Brain microvascular endothelial cell (primary cell): ENCODE data around the gene ACAA1.
"Not testable (repeated sequence)": the region's sequence is repeated elsewhere in the genome, so short reads cannot be mapped to it uniquely, and the experiment has no call there.

Source experiments
- DNase-seq: peaks from one replicate; pipeline ENCODE4 v3.0.0-alpha.2; 2020
- H3K27ac ChIP-seq: fragments of 250-450 bp; sonication (Bioruptor Pico); 2 replicates; pipeline ENCODE4 v1.5.1; 2020; ENCODE audit warnings: mild to moderate bottlenecking, moderate library complexity
- H3K27me3 ChIP-seq: fragments of 250-450 bp; sonication (Bioruptor Pico); replicated peaks from 2 replicates; pipeline ENCODE4 v1.5.1; 2020; ENCODE audit warnings: mild to moderate bottlenecking
- H3K36me3 ChIP-seq: fragments of 250-450 bp; sonication (Bioruptor Pico); replicated peaks from 2 replicates; pipeline ENCODE4 v1.5.1; 2020; ENCODE audit warnings: mild to moderate bottlenecking
- H3K4me3 ChIP-seq: 2 replicates; pipeline ENCODE4 v1.5.1; 2011; ENCODE audit warnings: low read depth, mild to moderate bottlenecking, control low read depth, low read length, moderate library complexity
- in situ Hi-C: cut with HindIII; loops from 2 replicates; pipeline ENCODE4 v1.10.0; 2017; ENCODE audit warnings: low sequenced_read_pairs, low pct_ligation_motif_present
- TF ChIP-seq, protein P1 (sequence below): IDR thresholded peaks from 2 replicates; pipeline ENCODE4 v1.5.1; 2011; ENCODE audit warnings: low read depth, mild to moderate bottlenecking, moderate library complexity, low read length, control low read depth, inconsistent platforms; ENCODE audit errors: missing control alignments

ACAA1 gene

GRCh38 chr3:38085943-38086324 is 51.0 kb downstream of the ACAA1 start:
- Histone ChIP-seq H3K27ac (no peak overlapping the region), H3K4me3 (no peak overlapping the region)

DNA sequence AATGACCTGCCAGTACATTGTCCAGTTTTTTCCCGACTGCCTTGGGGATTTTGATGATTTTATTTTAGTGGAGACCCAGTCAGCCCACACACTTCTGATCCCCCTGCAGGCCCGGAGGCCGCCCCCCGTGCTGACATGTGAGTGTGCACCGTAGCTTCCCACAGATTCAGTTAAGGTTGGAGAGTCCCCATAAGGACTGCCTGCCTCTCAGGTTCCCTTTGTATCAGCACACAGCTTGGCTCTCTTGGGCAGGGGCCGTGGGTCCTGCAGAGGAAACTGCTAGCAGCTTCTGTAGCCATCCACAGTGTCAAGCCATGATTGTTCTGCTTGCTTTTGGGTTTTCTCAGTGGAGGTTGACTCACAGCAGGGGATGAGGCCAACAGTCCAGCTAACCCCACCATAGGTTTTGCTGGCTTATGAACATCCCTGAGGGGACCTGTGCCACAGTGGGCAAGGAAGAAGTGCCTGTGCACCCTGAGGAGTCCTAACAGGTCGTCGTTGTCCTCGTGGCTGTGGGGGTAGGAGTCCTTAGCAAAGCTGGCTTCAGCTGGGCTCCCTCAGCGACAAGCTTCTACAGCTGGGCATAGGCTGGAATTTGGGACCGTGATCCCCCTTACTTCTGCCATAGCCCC is 51.5 kb downstream of the ACAA1 start:
- no peaks in the 10 kb centered on the region for H3K27me3 ChIP-seq
- no peak overlapping the region for H3K27ac ChIP-seq
- H3K36me3 ChIP-seq = no peaks in the 10 kb centered on the region
- TF ChIP-seq, protein P1, sequence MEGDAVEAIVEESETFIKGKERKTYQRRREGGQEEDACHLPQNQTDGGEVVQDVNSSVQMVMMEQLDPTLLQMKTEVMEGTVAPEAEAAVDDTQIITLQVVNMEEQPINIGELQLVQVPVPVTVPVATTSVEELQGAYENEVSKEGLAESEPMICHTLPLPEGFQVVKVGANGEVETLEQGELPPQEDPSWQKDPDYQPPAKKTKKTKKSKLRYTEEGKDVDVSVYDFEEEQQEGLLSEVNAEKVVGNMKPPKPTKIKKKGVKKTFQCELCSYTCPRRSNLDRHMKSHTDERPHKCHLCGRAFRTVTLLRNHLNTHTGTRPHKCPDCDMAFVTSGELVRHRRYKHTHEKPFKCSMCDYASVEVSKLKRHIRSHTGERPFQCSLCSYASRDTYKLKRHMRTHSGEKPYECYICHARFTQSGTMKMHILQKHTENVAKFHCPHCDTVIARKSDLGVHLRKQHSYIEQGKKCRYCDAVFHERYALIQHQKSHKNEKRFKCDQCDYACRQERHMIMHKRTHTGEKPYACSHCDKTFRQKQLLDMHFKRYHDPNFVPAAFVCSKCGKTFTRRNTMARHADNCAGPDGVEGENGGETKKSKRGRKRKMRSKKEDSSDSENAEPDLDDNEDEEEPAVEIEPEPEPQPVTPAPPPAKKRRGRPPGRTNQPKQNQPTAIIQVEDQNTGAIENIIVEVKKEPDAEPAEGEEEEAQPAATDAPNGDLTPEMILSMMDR = no peak
- no peak for DNase-seq
- in situ Hi-C loops = no loop called here
- no peak overlapping the region for H3K4me3 ChIP-seq

More at GRCh38 chr3:38085943-38086324, 51.0 kb downstream of the ACAA1 start:
- TF ChIP-seq, protein P1 = no peak
- Histone ChIP-seq H3K36me3 (no peaks in the 10 kb centered on the region), H3K27me3 (no peaks in the 10 kb centered on the region)
- in situ Hi-C loops = no loop called here
- DNase-seq = no peak

- Histone ChIP-seq H3K27ac (no peak overlapping the region), H3K4me3 (no peak overlapping the region), H3K36me3 (no peaks in the 10 kb centered on the region), H3K27me3 (no peaks in the 10 kb centered on the region)
- in situ Hi-C loops = no loop called here
- TF ChIP-seq, protein P1 = no peak
- no peak for DNase-seq
These were observed 52.3 kb downstream of the ACAA1 start for GRCh38 chr3:38084334-38085310.

GRCh38 chr3:38083871-38084333 is 53.0 kb downstream of the ACAA1 start:
- H3K4me3 ChIP-seq = no peak overlapping the region
- no peak overlapping the region for H3K27ac ChIP-seq
- TF ChIP-seq, protein P1 = no peak
- H3K27me3 ChIP-seq = no peaks in the 10 kb centered on the region
- DNase-seq = no peak
- no peaks in the 10 kb centered on the region for H3K36me3 ChIP-seq
- in situ Hi-C loops = no loop called here

DNA sequence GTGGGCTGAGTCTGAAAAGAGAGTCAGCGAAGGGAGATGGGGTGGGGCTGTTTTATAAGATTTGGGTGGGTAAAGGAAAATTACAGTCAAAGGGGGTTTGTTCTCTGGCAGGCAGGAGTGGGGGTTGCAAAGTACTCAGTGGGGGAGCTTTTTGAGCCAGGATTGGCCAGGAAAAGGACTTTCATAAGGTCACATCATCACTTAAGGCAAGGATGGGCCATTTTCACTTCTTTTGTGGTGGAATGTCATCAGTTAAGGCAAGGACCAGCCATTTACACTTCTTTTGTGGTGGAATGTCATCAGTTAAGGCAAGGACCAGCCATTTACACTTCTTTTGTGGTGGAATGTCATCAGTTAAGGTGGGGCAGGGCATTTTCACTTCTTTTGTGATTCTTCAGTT is 53.7 kb downstream of the ACAA1 start:
- in situ Hi-C loops, H3K27ac ChIP-seq, H3K27me3 ChIP-seq, DNase-seq, H3K4me3 ChIP-seq, H3K36me3 ChIP-seq: not testable (repeated sequence)

GRCh38 chr3:38082296-38082695 is 54.6 kb downstream of the ACAA1 start:
- H3K4me3 ChIP-seq, DNase-seq, in situ Hi-C loops: not testable (repeated sequence)

DNA sequence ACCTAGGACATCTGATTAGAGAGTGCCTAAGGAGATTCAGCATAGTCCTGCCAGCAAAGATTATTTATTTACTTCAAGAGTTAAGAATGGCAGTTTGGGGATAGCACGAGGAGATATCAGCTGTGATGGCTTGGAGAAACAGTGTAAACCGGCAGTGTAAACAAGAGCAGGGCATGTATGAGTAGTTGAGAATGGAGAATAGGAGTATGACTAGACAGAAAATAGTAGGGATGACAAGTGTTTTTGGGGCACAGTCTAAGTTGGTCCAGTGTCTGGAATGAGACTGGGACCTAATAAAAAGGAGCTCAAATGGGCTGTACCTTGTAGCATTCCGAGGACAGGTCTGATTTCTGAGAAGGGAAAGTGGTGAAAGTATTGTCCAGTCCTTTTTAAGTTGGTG is 59.9 kb downstream of the ACAA1 start:
- DNase-seq, H3K36me3 ChIP-seq, H3K27me3 ChIP-seq, H3K4me3 ChIP-seq, in situ Hi-C loops, H3K27ac ChIP-seq: not testable (repeated sequence)

More at GRCh38 chr3:38082296-38082695, 54.6 kb downstream of the ACAA1 start:
- H3K36me3 ChIP-seq, H3K27me3 ChIP-seq, H3K27ac ChIP-seq: not testable (repeated sequence)
